Hypothalamus (tissue), 51 donors: ENCODE data around the gene SNAP29.

Source experiments
- DNase-seq, 51 donors: peaks; one replicate each; lab custom pipeline; 2025; lab: John Stamatoyannopoulos, UW

Gene SNAP29

GRCh38 chr22:20865331-20865730, 6.5 kb downstream of the SNAP29 start:
- no peak for DNase-seq

GRCh38 chr22:20865875-20866445, 7.2 kb downstream of the SNAP29 start:
- DNase-seq, result no peak

GRCh38 chr22:20866736-20867135, 7.9 kb downstream of the SNAP29 start:
- DNase-seq, result no peak

- peak in 13 of 51 donors; percentile 3 to 29 (median 11) for DNase-seq
Measured at GRCh38 chr22:20867179-20868024, 8.6 kb downstream of the SNAP29 start.

GRCh38 chr22:20868025-20868962, 9.5 kb downstream of the SNAP29 start:
- DNase-seq, result no peak

GRCh38 chr22:20869234-20869633, 10.4 kb downstream of the SNAP29 start:
- DNase-seq, result no peak

GRCh38 chr22:20873214-20873613, 14.4 kb downstream of the SNAP29 start:
- DNase-seq, result no peak

GRCh38 chr22:20875296-20875695, 16.5 kb downstream of the SNAP29 start:
- DNase-seq, result no peak

GRCh38 chr22:20877715-20878114, 18.9 kb downstream of the SNAP29 start:
- DNase-seq, result no peak

- DNase-seq, result no peak
Measured at GRCh38 chr22:20881231-20881630, 22.4 kb downstream of the SNAP29 start.

- DNase-seq, result no peak
Measured at GRCh38 chr22:20881869-20882815, 23.3 kb downstream of the SNAP29 start.

GRCh38 chr22:20882855-20883254, 24.0 kb downstream of the SNAP29 start:
- DNase-seq, result no peak

GRCh38 chr22:20884454-20884853, 25.6 kb downstream of the SNAP29 start:
- no peak for DNase-seq

- DNase-seq, result no peak
Measured at GRCh38 chr22:20885017-20885556, 26.3 kb downstream of the SNAP29 start.

- DNase-seq, result peak in 47 of 51 donors; percentile 5 to 76 (median 47)
Measured at GRCh38 chr22:20885557-20886323, 26.9 kb downstream of the SNAP29 start.

GRCh38 chr22:20887375-20887774, 28.6 kb downstream of the SNAP29 start:
- peak in 1 of 51 donors; percentile 44 for DNase-seq

- DNase-seq, result no peak
Measured at GRCh38 chr22:20889025-20889704, 30.4 kb downstream of the SNAP29 start.

GRCh38 chr22:20889904-20890540, 31.2 kb downstream of the SNAP29 start:
- no peak for DNase-seq
